Measurements from ENCODE around the gene FAM237A. TPM values are rescaled to one million over a fixed set of nuclear protein-coding genes. Genes with fewer than 3 reads are reported as not detected.

Gene FAM237A
- total RNA-seq, 1 experiment from 2014 or later = not detected

GRCh38 chr2:206619011-206619410 is 23.3 kb upstream of the FAM237A start:
- no peak for TF ChIP-seq CBX3 (IDR thresholded peaks at IDR 0.05; ENCODE audit: low read depth)
- no peak for TF ChIP-seq FOSL1 (IDR thresholded peaks at IDR 0.05; ENCODE audit: low read depth)
- no peak for TF ChIP-seq YY1 (IDR thresholded peaks at IDR 0.05; ENCODE audit: extremely low read depth, insufficient replicate concordance, low read depth, low read length)
- TF ChIP-seq ELF1 (IDR thresholded peaks at IDR 0.05; ENCODE audit: borderline replicate concordance, low read depth) = no peak
- TF ChIP-seq EZH2phosphoT487 (IDR thresholded peaks at IDR 0.05; ENCODE audit: borderline replicate concordance) = no peak
- no peak for TF ChIP-seq CEBPB (IDR thresholded peaks at IDR 0.05; ENCODE audit: low read depth)
- TF ChIP-seq EZH2 (IDR thresholded peaks at IDR 0.05) = no peak
- no peak for TF ChIP-seq SP1 (IDR thresholded peaks at IDR 0.05; ENCODE audit: low read depth)
- no peak for TF ChIP-seq ZFX (IDR thresholded peaks at IDR 0.05)
- TF ChIP-seq REST (IDR thresholded peaks at IDR 0.05; ENCODE audit: low read depth) = no peak
- TF ChIP-seq EGR1 (IDR thresholded peaks at IDR 0.05; ENCODE audit: low read depth) = no peak
- no peak for TF ChIP-seq MAX (IDR thresholded peaks at IDR 0.05)
- no peaks in the 10 kb centered on the region for H4K20me1 ChIP-seq (ENCODE audit: insufficient read depth)
- ChIA-PET RAD21 (ENCODE audit: low non-redundant PET in 1 of 2, low total read pairs in 2 of 2, uncharacterized antibody in 2 of 2, unreplicated experiment in 2 of 2) (no interaction called here), POLR2A (no interaction called here), CTCF (no interaction called here)
- no peaks in the 10 kb centered on the region for H3K36me3 ChIP-seq (ENCODE audit: control insufficient read depth in 1 of 2, insufficient read depth in 2 of 2, low read length in 2 of 2)
- no peak overlapping the region for H2AFZ ChIP-seq (ENCODE audit: low read depth, low read length, poor library complexity, severe bottlenecking)
- no peak overlapping the region for H3K4me3 ChIP-seq (replicated peaks in 1 of 2; ENCODE audit: low read depth in 1 of 2, low read length in 2 of 2)
- ATAC-seq = no peak
- no peak for DNase-seq (ENCODE audit: low read depth, low spot score)
- H3K4me2 ChIP-seq (ENCODE audit: low read length) = no peak overlapping the region
- no peaks in the 10 kb centered on the region for H3K9me3 ChIP-seq (ENCODE audit: control insufficient read depth in 1 of 2, insufficient read depth in 1 of 2, low read depth in 1 of 2, low read length in 2 of 2)
- H3K79me2 ChIP-seq (ENCODE audit: insufficient read depth, low read length) = no peaks in the 10 kb centered on the region
- H3K4me1 ChIP-seq (ENCODE audit: control insufficient read depth in 1 of 2, insufficient read depth in 2 of 2, low read length in 2 of 2) = peaks cover 0 to 4% of the 10 kb centered on the region in 2 experiments; a peak in 1 of 4 replicates
- no peak overlapping the region for H3K9ac ChIP-seq (ENCODE audit: low read length)
- no TSS peak for BruUV-seq (replicated peaks)
- no peaks in the 10 kb centered on the region for H3K27me3 ChIP-seq (ENCODE audit: insufficient read depth, low read length)
- no peaks in the 10 kb centered on the region for H3K9me2 ChIP-seq (ENCODE audit: insufficient read depth)
- intact Hi-C loops (cut with micrococcal nuclease) = no loop called here
- H3K27ac ChIP-seq (ENCODE audit: low read depth, low read length) = no peak overlapping the region

Measured in HCT116 (cell line).